Measurements from ENCODE around the gene UBP1.
"Not testable (repeated sequence)": the region's sequence is repeated elsewhere in the genome, so short reads cannot be mapped to it uniquely, and the experiment has no call there.

UBP1 gene

DNA sequence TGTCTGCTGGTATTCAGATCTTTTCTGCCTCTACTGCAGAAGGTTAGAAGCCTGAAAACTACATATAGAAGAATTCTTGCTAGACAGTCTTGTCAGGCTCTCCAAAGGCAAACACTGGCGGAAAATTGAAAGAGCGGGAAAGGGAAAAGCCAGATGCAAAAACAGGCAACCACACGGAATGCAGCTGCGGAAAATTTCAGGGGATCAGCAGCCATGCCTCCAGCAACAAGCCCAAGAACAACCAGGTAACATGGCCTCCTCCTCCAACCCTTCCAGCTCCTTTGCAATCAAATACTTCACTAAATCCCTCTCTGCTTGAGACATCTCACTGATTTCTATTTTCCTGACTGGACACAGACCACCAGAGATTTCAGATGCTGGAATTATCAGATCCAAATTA lies 9.6 kb downstream of the UBP1 start:
- TF ChIP-seq CTCF (IDR thresholded peaks at IDR 0.05; ENCODE audit: low read depth, low read length), result no peak
- no peak overlapping the region for H3K4me3 ChIP-seq (ENCODE audit: low read depth, low read length)

DNA sequence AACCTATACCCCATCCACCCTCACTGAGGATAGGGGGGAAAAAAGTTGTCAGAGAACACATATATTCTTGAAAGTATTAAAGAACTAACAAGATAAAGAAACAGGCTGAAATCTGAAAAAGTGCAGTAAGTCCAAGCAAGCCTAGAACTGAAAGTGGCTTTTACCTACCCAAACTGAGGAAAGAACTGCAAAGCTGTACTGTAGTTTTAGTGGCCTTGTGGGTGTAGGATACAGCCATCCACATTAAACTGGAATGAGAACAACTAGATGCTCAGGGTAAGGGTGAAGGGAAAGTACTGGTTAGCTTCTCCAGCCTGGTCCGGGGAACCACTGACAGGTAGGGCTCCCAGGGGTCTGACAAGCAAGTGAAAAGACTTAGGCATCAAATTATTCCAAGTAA lies 10.1 kb downstream of the UBP1 start:
- no peak for TF ChIP-seq CTCF (IDR thresholded peaks at IDR 0.05; ENCODE audit: low read depth, low read length)
- H3K4me3 ChIP-seq (ENCODE audit: low read depth, low read length), result no peak overlapping the region

GRCh38 chr3:33429306-33429705 lies 10.9 kb downstream of the UBP1 start:
- H3K4me3 ChIP-seq (ENCODE audit: low read depth, low read length), result not testable (repeated sequence)

- H3K4me3 ChIP-seq (ENCODE audit: low read depth, low read length), result no peak overlapping the region
- no peak for TF ChIP-seq CTCF (IDR thresholded peaks at IDR 0.05; ENCODE audit: low read depth, low read length)
These were observed 11.5 kb downstream of the UBP1 start for GRCh38 chr3:33428734-33429133.

GRCh38 chr3:33426630-33427317 lies 13.4 kb downstream of the UBP1 start:
- H3K4me3 ChIP-seq (ENCODE audit: low read depth, low read length), result no peak overlapping the region
- TF ChIP-seq CTCF (IDR thresholded peaks at IDR 0.05; ENCODE audit: low read depth, low read length), result no peak

DNA sequence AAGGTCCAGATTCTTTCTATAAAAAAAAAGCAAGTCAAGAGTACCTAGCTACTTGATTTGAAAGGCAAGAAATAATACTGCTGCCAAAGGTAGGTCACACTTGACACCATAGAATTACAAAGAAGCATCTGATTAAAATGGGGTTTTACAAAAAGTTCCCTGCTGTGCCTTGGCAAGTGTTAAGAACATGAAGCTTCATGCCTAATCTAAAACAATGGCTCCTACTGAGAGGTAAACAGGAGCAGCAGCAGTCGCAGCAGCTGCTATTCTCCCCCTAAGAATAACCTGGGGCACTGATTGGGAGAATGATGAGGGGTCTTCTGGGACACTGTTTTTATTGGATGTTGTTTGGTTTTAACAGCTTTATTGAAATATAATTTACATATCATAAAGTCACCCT lies 14.1 kb downstream of the UBP1 start:
- no peak for TF ChIP-seq CTCF (IDR thresholded peaks at IDR 0.05; ENCODE audit: low read depth, low read length)
- H3K4me3 ChIP-seq (ENCODE audit: low read depth, low read length), result no peak overlapping the region

GRCh38 chr3:33425453-33425852 lies 14.8 kb downstream of the UBP1 start:
- H3K4me3 ChIP-seq (ENCODE audit: low read depth, low read length), result no peak overlapping the region
- no peak for TF ChIP-seq CTCF (IDR thresholded peaks at IDR 0.05; ENCODE audit: low read depth, low read length)
